ENCODE measurements around the gene C12orf57.

- TF ChIP-seq CTCF (IDR thresholded peaks at IDR 0.05) (no peak), POLR2A (IDR thresholded peaks at IDR 0.05) (no peak)
These were observed 5.2 kb downstream of the C12orf57 start for GRCh38 chr12:6948873-6949594.
